Body of pancreas (tissue), 4 donors: ENCODE results near the gene ROBO2. TPM values are rescaled to one million over a fixed set of nuclear protein-coding genes. Genes with fewer than 3 reads are reported as not detected.

ENCODE experiments used
- ATAC-seq: fragments of 150-250 bp; one replicate; pipeline ENCODE4 v1.9.1; 2016
- DNase-seq, 4 donors: peaks; one replicate each; pipeline ENCODE4 v3.0.0-alpha.2; 2019
- H3K27ac ChIP-seq, 4 donors: fragments of 200-600 bp; sonication (generic); 1 replicate in 3 of 4; 2 replicates in 1 of 4; pipeline versions ENCODE4 v1.5.1 to v1.6.1; 2016 to 2019; ENCODE audit warnings: mild to moderate bottlenecking in 1 of 4, mixed read lengths in 1 of 4, moderate library complexity in 1 of 4
- H3K27me3 ChIP-seq, 2 donors: fragments of 200-600 bp; sonication (generic); one replicate each; pipeline ENCODE4 v1.6.0; 2016; ENCODE audit warnings: mild to moderate bottlenecking in 1 of 2
- H3K36me3 ChIP-seq, 2 donors: fragments of 200-600 bp; sonication (generic); replicated peaks in 1 of 2; 2 replicates each; pipeline ENCODE4 v1.5.1; 2016; ENCODE audit warnings: low read depth in 2 of 2; ENCODE audit not compliant: insufficient read depth in 1 of 2
- H3K4me1 ChIP-seq: fragments of 200-600 bp; sonication (generic); one replicate; pipeline ENCODE4 v1.6.0; 2016
- H3K4me3 ChIP-seq, 2 donors: fragments of 200-600 bp; sonication (generic); 1 replicate in 1 of 2; 2 replicates in 1 of 2; pipeline ENCODE4 v1.5.1; 2016 to 2019
- H3K9me3 ChIP-seq, 3 donors: fragments of 200-600 bp; sonication (generic); 1 replicate in 2 of 3; 2 replicates in 1 of 3; pipeline ENCODE4 v1.5.1; 2016
- POLR2A ChIP-seq, 3 donors: fragments of 450-650 bp; IDR thresholded peaks; one replicate each; pipeline ENCODE4 v1.6.1; 2016; ENCODE audit warnings: antibody characterized with exemption in 3 of 3, mild to moderate bottlenecking in 2 of 3
- WGBS, 2 donors: methylation state at CpG; one replicate each; pipeline ENCODE4 v1.1.5; 2017; 5-methylcytosine and 5-hydroxymethylcytosine counted together
- intact Hi-C: fragments of 100-400 bp; cut with DNase I; formaldehyde crosslinking; loops from one replicate; pipeline ENCODE4 v1.15.1; 2023
- total RNA-seq, 2 donors: library from RNA; depleted of rRNA; stranded (reverse); fragments of >200 nt; gene quantifications; one replicate each; pipeline ENCODE4 v1.1.0, GENCODE V29; 2016
- TF ChIP-seq, protein P1 (sequence below), 7 experiments: fragments of 450-650 bp in 4 of 7; fragments of 200-600 bp in 3 of 7; sonication (generic) in 3 of 7; IDR thresholded peaks; one replicate each; pipeline ENCODE4 v1.5.1; 2016 to 2019; ENCODE audit warnings: antibody characterized with exemption in 7 of 7

The ROBO2 gene
- total RNA-seq, 2 donors from 2014 or later: 1.3 to 3.0 TPM

DNA sequence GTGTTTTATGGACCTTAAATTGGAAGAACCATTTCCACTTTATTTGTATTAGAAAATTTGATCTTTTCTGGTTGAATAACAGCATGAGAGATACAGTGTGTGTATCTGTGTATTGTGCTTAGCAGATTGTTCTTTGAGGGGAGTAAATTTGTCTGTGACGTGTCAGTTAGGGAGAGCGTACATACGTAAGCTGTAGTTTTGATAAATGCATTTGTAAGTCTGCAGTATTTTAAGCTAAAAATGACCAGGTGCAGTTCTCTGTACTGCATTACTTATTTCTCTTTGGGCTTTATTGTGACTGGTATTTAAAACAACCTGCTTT is 264.8 kb downstream of the ROBO2 start:
- DNase-seq (no peak), ATAC-seq (no peak)
- TF ChIP-seq, protein P1, sequence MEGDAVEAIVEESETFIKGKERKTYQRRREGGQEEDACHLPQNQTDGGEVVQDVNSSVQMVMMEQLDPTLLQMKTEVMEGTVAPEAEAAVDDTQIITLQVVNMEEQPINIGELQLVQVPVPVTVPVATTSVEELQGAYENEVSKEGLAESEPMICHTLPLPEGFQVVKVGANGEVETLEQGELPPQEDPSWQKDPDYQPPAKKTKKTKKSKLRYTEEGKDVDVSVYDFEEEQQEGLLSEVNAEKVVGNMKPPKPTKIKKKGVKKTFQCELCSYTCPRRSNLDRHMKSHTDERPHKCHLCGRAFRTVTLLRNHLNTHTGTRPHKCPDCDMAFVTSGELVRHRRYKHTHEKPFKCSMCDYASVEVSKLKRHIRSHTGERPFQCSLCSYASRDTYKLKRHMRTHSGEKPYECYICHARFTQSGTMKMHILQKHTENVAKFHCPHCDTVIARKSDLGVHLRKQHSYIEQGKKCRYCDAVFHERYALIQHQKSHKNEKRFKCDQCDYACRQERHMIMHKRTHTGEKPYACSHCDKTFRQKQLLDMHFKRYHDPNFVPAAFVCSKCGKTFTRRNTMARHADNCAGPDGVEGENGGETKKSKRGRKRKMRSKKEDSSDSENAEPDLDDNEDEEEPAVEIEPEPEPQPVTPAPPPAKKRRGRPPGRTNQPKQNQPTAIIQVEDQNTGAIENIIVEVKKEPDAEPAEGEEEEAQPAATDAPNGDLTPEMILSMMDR (IDR thresholded peaks at IDR 0.05): no peak
- Histone ChIP-seq H3K27ac (no peak overlapping the region), H3K9me3 (no peaks in the 10 kb centered on the region), H3K36me3 (no peaks in the 10 kb centered on the region), H3K27me3 (no peaks in the 10 kb centered on the region), H3K4me3 (no peak overlapping the region), H3K4me1 (no peaks in the 10 kb centered on the region)
- intact Hi-C loops: no loop called here
- 67 to 90% methylated on average over 3 of the region's 3 CpGs for WGBS, 2 donors

DNA sequence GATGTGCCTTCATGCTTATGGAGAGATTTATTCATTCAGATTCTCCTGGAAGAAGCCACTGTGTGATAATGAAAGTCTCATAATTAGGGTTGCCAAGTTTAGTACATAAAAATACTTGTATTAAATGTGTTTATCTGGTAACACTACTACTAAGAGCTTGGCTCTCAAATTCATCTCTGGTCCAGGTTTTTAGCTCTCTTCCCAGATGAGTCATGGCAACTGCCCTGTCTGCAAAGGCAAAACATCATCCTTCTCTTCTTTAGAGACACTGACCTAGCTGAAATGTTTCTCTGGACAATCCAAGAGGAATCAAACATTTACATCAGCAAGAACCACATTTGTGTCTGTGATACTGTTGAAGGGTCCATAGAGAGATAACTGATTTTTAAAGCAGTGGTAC is 269.6 kb downstream of the ROBO2 start:
- no peak for TF ChIP-seq POLR2A (IDR thresholded peaks at IDR 0.05)
- TF ChIP-seq, protein P1 (IDR thresholded peaks at IDR 0.05): no peak
- no peak for DNase-seq
- Histone ChIP-seq H3K36me3 (no peaks in the 10 kb centered on the region), H3K27me3 (no peaks in the 10 kb centered on the region), H3K4me3 (no peak overlapping the region), H3K4me1 (peaks cover 6% of the 10 kb centered on the region), H3K9me3 (no peaks in the 10 kb centered on the region), H3K27ac (no peak overlapping the region)
- intact Hi-C loops: no loop called here
- ATAC-seq: no peak

DNA sequence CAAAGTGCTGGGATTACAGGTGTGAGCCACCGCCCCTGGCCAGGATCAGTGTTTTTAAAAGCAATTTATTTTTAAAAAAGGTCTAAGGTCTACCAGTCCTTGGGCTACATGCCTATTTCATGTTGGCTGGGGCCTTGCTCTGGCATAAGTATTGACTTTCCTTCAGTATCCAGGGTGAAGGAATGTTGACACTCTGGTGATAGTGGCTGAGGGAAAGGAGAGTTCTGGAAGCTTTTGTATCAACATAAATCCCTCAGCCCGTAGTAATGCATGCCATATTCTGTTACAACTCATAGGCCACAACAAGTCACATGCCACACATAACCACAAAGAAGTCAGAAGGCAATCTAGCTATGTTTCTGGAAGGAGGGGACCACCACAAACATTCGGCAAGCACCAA is 273.9 kb downstream of the ROBO2 start:
- TF ChIP-seq, protein P1 (IDR thresholded peaks at IDR 0.05): no peak
- no peak for TF ChIP-seq POLR2A (IDR thresholded peaks at IDR 0.05)

DNA sequence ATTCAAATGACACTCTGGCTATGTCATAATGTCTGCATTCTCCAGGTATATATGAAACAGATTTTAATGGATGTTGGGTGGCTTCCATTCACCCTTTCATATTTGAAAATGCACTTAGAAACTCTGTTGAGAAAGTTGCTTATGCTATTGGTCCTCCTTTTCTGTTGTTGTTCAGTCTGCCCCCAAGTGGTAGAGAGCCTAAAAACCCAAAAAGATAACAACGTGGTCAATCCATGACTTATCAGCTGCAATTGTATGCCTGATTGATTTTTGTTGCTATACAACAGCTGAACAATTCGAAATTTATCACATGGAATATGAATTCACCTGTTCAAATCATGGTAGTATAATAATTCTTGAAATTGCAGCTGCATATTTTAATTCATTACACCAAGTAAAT is 279.8 kb downstream of the ROBO2 start:
- Histone ChIP-seq H3K4me3 (no peak overlapping the region), H3K27me3 (no peaks in the 10 kb centered on the region), H3K9me3 (no peaks in the 10 kb centered on the region), H3K4me1 (peaks cover 9% of the 10 kb centered on the region), H3K27ac (no peak overlapping the region), H3K36me3 (no peaks in the 10 kb centered on the region)
- ATAC-seq (peak; percentile 38), DNase-seq (no peak)
- intact Hi-C loops: no loop called here
- TF ChIP-seq POLR2A (IDR thresholded peaks at IDR 0.05): no peak
- WGBS, 2 donors: 4 to 7% methylated on average over 2 of the region's 2 CpGs

More for the DNA sequence above, 273.9 kb downstream of the ROBO2 start:
- H3K27me3 ChIP-seq: no peaks in the 10 kb centered on the region
- intact Hi-C loops: no loop called here
- ATAC-seq (peak; percentile 83), DNase-seq (peak; percentile 11 to 40 (median 22))
- 41 to 48% methylated on average over 3 of the region's 3 CpGs for WGBS, 2 donors
- H3K36me3 ChIP-seq: no peaks in the 10 kb centered on the region
- H3K4me1 ChIP-seq: peaks cover 6% of the 10 kb centered on the region
- H3K9me3 ChIP-seq: no peaks in the 10 kb centered on the region
- no peak overlapping the region for H3K4me3 ChIP-seq
- H3K27ac ChIP-seq: no peak overlapping the region

DNA sequence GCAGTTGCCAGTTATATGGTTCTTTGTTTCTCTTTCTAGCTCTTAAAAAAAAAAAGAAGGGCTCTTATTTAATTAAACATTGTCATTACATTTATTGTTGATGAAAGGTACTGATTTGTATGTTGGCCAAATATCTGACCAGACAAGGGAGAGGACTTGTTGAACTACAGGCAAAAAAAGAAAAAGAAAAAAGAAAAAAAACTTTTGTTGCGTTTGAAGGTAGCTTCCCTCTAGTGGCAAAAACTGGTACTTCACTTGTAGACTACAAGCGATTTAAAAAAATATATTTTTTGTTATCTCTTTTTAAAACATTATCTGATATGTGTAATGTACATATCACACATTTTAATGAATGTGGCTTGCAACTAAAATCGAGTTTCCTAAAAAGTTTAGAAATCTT is 280.6 kb downstream of the ROBO2 start:
- Histone ChIP-seq H3K27me3 (no peaks in the 10 kb centered on the region), H3K9me3 (no peaks in the 10 kb centered on the region), H3K36me3 (no peaks in the 10 kb centered on the region), H3K4me1 (peaks cover 9% of the 10 kb centered on the region), H3K4me3 (no peak overlapping the region), H3K27ac (no peak overlapping the region)
- intact Hi-C loops: no loop called here
- ATAC-seq: no peak
- no peak for DNase-seq
- TF ChIP-seq, protein P1 (IDR thresholded peaks at IDR 0.05): peak; percentile 8 to 75 (median 54)
- no peak for TF ChIP-seq POLR2A (IDR thresholded peaks at IDR 0.05)
- 17 to 19% methylated on average over 3 of the region's 3 CpGs for WGBS, 2 donors
